NCI-H2196 treated with DMSO at 0.1 percent for 48 hours (cell line): ENCODE data around the gene TNFRSF8.

ENCODE experiments used
- DNase-seq: peaks from one replicate; lab custom pipeline; 2025; ENCODE audit not compliant: unreplicated experiment; lab: John Stamatoyannopoulos, UW

Gene TNFRSF8

DNA sequence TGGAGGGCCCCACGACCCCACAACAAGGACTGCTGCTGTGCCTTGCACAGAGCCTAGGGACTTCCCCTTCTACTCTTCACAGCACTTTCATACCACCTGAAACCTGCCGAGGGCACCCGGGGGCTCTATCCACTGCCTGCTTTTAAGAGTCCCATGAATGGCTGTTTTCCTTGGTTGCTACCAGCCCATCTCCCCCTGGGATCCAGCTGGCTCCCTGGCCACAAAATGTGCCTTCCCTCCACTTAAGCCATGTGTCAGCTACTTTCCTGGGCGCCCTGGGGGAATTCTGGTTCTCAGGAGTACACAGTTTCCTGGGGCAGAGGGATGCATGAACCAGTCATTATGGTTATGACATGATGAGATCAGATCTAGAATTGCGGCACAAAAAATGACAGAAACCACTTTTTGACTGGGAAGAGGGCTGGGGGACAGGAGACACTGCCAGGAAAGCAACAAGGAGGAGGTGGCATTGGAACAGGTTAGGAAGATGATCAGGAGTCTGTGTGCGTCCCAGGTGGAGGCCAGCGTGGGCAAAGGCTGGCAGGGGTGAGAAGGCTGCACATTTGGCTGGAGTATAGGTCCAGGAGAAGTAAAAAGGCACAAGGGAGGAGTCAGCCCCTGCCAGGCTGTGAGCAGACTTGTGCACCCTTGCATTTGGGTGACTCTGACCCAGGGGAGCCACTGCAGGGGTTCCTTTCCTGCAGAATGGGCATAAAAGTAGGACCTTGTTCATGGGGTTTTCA, 3.2 kb upstream of the TNFRSF8 start:
- no peak for DNase-seq

DNA sequence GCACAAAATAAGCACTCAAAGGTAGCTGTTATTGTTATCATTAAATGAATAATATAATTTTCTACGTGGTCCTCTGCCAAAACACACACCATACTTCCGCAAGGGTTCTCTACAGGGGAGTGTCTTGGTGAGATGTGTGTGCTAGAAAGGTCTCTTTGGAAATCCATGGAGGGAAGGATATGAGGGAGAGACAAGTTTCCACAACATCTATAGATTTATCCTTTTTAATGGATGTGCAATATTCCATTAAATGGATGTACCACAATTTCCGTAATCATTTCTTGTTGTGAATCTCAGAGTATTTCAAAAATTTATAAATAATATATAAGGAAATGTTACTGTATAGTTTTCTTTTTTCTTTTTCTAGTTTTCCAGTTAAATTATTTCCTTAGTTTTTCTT, 2.6 kb upstream of the TNFRSF8 start:
- no peak for DNase-seq

DNA sequence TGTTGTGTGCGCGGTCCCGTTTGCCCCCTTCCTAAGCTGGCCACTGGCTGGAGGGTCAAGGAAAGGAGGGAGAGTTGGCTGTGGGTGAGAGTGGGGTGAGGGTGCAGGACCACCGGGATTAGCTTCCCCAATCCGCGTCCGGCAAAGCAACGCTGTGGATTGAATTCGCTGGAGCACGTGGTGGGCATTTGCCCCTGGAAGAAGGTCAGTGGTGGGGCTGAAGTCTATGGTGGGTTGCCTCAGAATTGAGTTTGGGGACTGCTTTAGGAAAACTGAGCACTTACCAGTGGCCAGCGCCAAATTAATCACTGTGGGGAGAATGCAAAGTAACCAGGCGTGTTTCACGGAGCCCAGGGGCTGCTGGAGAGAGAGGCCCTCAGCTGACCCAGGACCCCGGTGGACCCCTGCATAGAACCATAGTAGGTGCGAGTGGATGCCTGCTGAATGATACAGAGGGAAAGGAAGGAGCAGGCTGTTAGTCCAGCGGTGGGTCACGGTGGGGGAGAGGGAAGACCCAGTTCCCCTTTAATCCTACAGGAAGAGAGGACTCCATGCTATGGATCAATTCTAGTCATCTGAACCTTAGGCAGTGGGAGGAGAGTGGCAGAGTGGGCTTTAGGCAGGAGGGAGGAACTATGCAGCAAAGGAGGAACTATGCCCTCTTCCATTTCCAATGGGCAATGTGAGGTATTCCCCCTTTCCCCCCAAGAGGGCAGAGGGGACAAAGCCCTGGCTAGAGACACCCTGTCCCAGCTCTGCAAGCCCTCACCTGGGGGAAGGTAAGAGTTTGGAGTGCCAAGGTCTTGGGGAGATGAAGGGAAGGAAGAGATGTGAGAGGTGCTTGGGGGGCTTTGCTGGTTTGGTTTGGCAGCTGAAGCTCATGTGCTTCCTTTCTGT, 1.2 kb downstream of the TNFRSF8 start:
- no peak for DNase-seq

DNA sequence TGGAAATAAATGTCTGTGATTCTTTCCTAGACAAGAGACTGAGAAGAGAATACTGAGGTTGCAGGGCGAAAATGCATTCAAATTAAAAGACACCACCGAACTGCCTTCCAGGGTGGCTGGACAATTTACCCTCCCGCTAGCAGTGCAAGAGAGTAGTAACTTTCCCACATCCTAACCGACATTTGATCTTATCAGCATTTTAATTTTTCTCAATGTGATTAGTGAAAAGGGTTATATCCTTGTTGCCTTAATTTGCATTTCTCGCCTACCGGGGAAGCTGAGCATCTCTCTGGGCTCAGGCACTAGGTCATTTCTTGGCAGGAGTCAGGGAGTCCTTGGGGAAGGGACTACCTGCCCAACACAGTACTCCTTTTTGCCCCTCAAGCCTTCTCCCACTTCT, 2.8 kb downstream of the TNFRSF8 start:
- no peak for DNase-seq

DNA sequence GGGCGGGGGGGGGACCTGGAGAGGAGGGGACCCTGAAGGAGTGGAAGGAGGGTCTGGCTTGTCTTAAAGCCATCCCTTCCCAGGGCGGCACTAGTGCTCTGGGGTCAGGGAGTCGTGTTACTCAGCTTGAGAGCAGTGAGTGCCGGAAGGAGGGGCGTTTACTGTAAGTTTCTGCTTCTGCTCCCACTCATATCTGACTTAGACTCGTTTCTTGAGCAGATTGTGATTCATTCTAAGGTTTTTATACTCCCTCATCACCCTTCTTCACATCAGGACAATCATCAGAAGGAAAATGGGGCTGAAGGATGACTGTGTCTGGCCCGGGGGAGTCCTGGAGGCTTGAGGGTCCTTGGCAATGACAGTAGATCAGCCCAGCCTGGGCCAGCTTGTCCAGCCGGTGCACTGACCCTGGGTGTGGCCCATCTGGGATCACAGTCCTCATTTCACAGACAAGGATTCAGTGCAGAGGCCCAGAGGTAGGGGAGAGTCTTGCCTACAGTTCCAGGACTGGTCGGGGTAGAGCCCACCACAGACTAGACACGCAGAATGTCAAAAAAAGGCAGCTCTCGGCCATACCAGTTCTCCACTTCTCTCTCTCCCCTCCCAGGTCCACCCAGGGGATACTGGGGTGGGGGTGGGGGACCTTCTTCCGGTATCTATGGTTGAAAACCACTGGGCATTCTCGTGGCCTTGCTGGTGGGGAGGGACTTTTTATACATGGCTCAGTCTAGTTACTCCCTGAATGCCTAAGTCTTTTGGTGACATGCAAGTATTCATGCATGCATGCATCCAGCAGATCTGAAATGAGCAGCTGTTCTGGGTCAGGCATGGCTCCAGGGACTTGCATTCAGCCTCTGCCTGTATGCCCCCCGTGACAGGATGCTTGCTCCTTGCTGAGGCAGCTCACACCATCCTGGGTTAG, 5.1 kb downstream of the TNFRSF8 start:
- no peak for DNase-seq

DNA sequence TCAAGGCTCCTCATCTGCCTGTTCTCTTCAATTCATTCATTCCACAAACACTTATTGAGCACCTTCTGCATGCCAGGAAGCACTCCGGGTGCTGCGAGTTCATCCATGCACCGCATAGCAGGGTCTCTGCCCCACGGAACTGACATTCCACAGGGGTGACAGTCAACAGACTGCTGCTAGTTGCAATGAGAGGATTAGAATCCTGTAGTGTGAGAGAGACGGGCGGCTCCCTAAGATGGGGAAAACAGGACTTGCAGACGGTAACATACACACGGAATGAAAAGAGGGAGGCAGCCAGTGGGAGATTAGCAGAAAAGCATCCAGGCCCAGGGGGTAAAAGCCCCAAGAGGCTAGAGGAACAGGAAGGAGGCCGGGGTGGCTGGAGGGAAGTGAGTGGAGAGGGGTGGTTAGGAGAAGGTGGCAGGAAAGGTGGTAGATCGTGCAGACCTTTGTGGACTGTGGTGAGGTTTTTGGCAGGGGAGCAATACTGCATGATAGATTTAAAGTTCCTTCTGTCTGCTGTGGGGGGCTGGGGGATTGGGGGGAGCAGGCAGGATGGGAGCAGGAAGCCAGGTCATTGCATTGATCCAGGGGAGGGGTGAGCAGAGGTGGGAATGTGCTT, 6.6 kb downstream of the TNFRSF8 start:
- DNase-seq, result no peak

DNA sequence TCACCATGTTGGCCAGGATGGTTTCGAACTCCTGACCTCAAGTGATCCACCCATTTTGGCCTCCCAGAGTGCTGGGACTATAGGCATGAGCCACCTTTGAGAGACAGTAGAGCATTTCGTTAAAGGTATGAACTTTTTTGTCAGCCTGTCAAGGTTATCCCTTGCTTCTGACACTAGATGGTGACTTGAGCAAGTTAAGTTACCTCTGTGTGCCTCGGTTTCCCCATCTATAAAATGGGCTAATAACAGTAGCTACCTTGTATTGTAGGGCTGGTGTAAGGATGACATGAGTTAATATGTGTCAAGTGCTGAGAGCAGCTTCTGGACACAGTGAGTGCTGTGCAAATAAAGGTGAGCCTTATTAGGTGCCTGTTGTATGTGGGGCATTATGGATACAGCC, 8.8 kb downstream of the TNFRSF8 start:
- DNase-seq, result no peak

DNA sequence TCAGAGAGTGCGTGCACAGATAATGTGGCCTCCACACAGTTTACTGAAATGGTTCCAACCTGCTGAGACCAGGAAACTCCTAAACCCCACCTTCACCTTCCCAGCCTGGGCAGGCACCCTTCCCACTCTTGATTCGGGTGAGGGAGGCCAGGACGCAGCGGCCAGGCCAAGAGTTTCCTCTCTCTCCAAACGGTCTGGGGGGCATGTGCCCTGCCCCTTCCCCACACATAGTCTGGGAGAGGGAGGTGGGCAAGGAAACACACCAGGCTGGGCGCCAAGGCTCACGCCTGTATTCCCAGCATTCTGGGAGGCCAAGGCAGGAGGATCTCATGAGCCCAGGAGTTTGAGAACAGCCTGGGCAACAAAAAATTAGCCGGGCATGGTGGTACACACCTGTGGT, 9.6 kb downstream of the TNFRSF8 start:
- no peak for DNase-seq

DNA sequence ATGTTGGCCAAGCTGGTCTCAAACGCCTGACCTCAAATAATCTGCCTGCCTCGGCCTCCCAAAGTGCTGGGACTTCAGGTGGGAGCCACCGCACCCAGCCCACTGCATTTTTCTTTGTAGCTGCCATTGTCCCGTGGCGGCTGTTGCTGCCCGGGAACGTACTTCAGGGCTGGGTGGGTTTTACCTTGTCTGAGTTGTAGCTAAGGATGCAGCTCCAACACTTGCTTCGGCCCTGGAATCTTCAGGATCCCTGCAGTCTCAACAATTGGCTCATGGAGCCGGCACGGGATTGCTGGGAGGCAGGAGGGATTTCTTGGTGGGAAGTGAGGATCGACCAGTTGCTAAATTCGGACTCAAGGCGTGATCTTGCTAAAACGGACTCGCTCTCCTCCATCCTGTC, 10.7 kb downstream of the TNFRSF8 start:
- no peak for DNase-seq

DNA sequence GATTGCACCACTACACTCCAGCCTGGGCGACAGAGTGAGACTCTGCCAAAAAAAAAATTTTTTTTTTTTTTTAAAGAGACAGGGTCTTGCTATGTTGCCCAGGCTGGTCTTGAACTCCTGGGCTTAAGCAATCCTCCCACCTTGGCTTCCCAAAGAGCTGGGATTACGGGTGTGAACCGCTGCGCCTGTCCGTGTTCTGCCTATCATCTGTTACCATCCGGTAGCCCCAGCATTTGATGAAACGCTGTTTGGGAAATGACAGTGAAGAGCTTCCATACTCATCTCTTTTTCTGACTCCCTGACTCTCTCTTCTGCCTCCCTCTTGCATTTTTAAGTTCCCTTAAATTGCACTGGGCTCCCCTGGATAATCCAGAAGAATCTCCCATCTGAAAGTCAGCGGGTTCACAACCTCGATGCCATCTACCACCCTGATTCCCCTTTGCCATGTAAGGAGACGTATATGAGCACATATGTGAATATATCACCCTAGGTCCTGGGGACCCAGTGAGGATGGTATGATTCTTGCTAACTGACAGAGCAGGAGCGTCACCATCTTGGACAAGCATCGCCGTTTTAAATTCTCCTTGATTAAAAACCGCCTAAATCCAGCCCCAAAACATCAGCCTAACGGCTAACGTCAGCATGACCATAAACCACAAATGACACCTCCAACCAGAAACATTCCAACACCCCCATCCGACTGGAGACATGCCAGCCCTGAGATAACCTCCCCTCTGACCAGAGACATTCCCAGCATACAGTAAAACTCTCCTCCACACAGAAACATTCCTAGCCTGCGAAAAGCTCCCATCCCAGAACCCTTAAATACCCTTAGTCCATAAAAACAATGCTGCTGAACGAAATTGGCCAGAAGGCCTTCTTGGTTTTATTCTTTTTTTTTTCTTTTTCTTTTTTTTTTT, 12.4 kb downstream of the TNFRSF8 start:
- DNase-seq, result no peak

DNA sequence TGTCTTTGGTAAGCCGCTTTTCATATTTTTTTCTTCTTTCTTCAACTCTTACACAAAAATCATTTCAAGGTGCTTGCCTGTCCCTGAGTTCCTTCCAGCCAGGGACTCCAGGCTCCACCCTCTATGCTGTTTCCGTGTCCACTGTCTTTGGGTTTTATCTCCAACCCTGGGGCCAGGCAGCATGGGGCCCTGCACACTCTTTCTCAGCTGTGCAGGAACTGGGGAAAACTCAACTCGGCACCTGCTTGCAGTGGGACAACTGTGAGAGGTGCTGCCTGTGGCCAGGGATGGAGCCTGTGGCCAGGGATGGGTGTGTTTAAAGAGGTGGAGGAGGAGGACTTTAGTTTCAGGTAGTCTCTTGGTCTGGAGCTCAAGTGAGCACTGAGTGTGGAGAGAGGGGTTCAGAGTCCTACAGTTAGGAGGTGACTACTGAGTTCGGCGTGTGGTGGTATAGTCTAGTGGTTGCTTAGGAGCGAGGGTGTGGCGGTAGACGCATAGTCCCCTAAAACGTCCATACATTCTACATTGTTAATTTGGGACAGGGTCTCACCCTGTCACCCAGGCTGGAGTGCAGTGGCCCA, 13.4 kb downstream of the TNFRSF8 start:
- DNase-seq, result no peak

DNA sequence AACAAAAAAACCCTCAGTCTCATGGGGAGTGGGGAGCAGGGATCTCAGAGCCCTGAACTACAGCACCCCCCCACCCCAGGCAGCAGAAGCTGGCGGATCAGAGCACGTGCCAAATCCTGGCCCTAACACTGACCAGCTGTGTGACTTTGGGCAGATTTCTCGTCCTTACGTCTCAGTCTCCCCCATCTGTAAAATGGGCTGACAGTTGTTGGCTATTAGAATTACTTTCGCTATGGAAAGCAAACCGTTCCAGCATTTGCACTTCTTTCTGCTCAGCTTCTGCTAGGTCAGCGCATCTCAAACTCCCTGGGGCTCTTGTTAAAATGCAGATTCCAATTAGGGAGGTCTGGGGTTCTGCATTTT, 15.5 kb downstream of the TNFRSF8 start:
- DNase-seq, result no peak

DNA sequence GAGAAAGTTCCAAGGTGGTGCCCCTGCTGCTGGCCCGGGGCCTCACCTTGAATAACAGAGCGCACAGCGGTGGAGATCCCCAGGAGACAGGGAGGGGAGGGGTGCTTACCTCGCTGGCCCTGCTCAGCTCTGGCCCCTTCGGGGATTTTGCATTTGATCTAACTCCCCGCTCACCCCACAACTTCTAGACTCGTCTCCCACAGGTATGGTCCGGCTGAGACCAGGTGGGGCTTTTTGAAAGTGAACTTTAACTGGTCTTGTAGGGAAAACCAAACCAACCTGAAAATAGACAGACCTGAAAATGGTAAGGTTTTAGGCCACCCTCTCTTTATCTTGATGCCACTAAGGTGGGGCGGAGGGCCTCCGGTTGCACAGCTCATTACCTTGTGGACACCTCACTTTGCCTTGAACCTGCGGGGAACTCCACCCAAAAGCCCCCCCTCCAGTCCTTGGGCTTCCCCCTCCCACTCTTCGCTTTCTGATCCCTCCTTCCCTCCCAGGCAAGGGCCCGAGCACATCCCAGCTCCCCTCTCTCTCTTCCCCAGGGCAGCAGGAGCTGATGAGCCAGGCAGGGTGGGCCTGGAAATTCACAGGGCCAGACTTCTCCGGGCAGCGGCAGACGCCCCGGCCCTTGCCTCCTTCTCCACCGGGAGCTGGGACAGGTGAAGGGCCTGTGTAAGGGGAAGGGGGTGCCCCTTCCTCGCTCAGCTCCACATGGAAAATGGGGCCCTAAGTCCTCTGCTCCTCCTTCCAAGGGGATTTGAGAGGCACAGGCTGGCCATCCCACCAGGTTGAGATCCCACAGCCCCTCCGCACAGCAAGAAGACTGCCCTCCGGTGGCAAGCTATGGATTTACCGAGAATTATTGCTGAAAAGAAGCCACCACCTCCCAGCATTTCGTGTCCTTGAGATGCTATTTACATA, 16.1 kb downstream of the TNFRSF8 start:
- DNase-seq, result no peak

DNA sequence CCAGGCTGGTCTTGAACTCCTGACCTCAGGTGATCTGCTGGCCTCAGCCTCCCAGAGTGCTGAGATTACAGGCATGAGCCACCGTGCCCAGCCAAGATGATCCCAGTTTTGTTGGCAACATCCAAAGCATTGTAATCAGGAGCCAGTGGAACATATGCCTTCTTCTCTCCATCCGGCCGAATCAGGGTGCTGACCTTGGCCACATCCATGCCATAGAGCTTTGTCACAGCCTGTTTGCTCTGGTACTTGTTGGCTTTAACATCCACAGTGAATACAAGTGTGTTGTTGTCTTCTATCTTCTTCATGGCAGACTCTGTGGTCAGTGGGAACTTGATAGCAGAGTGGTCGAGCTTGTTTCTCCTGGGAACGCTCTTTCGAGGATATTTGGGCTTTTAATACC, 17.1 kb downstream of the TNFRSF8 start:
- no peak for DNase-seq

DNA sequence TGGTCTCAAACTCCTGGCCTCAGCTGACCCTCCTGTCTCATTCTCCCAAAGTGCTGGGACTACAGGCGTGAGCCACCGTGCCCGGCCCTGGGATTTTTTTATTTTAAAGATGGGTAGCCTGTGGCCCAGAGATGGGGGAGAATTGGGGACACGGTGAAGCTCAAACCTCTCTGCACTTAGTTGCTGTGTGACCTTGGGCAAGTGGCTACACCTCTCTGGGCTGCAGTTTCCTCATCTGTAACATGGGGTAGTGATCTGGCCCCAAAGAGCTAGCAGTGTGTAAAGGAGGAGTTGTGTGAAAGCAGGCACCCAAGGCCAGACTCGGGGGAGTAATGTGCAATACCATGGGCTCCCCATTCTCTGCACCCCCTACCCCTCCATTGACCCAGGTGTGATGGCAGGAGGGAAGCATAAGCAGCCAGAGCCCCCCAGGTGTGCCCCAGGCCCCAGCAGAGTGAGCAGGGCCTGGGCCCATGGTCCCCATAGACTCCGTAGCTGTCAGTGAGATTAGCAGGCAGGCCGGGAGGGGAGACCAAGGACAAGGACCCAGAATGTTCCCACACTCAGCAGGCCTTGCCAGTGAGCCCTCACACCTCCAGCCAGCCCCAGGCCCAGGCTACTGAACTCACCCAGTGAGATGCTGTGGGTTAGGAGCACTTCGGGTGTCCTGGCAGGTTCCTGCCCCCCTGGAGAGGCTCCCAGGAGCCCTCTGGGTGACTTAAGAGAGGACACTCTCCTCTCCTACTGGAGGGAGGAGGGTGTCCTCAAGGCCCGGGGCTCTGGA, 17.9 kb downstream of the TNFRSF8 start:
- DNase-seq, result no peak

DNA sequence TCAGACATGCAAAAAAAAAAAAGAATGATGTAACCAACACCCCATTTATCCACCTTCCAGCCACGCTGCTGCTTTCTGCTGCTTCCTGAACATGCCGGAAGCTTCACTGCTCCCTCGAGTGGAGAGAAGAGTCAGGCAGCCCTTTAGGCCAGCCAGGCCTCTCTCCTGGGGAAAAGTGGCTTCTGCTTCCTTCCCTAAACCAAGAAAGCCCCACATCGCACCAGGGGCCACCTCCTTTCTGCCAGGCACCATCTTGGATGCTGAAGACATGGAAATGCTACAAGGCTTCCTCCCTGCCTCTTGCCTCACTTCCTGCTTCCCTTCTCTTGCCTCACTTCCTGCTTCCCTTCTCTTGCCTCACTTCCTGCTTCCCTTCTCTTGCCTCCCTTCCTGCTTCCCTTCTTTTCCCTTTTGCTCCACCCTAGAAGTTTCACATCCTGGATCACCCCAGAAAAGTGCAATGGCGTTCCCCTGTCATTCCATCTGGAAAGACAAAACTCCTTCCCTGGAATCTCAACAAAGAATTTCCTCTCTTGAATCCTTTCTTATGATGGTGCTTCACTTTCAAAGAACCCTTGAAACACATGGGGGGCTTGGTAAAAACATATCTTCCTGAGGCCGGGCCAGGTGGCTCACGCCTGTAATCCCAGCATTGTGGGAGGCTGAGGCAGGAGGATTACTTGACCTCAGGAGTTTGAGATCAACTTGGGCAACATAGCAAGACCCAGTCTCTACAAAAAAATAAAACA, 18.7 kb downstream of the TNFRSF8 start:
- no peak for DNase-seq

DNA sequence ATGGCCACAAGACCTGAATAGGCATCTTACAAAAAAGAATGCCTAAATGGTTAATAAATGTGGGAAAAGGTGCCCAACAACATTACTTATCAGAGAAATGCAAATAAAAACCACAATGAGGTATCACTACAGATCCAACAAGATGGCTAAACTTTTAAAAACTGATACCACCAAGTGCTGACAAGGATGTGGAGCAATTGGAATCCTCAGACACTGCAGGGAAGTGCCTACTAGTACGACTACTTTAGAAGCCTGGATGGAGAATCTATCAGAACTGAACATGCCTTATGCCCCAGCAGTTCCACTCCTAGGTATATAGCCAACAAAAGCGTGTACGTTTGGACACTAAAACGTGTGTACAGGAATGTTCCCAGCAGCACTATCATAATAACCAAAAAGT, 19.9 kb downstream of the TNFRSF8 start:
- no peak for DNase-seq
